ENCODE results near the gene RFLNA.

GRCh38 chr12:124359671-124360581, 65.0 kb downstream of the RFLNA start:
- TF ChIP-seq, protein P1, sequence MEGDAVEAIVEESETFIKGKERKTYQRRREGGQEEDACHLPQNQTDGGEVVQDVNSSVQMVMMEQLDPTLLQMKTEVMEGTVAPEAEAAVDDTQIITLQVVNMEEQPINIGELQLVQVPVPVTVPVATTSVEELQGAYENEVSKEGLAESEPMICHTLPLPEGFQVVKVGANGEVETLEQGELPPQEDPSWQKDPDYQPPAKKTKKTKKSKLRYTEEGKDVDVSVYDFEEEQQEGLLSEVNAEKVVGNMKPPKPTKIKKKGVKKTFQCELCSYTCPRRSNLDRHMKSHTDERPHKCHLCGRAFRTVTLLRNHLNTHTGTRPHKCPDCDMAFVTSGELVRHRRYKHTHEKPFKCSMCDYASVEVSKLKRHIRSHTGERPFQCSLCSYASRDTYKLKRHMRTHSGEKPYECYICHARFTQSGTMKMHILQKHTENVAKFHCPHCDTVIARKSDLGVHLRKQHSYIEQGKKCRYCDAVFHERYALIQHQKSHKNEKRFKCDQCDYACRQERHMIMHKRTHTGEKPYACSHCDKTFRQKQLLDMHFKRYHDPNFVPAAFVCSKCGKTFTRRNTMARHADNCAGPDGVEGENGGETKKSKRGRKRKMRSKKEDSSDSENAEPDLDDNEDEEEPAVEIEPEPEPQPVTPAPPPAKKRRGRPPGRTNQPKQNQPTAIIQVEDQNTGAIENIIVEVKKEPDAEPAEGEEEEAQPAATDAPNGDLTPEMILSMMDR (IDR thresholded peaks at IDR 0.05; ENCODE audit: low read depth, low read length): no peak
- TF ChIP-seq MAX (IDR thresholded peaks at IDR 0.05; ENCODE audit: low read depth, low read length) (no peak), POLR2A (IDR thresholded peaks at IDR 0.05; ENCODE audit: extremely low read depth, insufficient read length) (no peak)

All from NB4 (cell line).